A673 (cell line): ENCODE results near the gene SYTL1. TPM values are rescaled to one million over a fixed set of nuclear protein-coding genes. Genes with fewer than 3 reads are reported as not detected.

Experiments
- BruUV-seq: library from RNA; stranded (reverse); fragments of 400-500 nt; replicated peaks from 2 replicates; lab custom pipeline; 2021; lab: Mats Ljungman, UMichigan
- CTCF ChIA-PET: fragments of 300-600 bp; sonication (Branson Sonifier 250); formaldehyde crosslinking; loops from one replicate; lab custom pipeline; 2022; ENCODE audit warnings: antibody characterized with exemption; lab: Charles Lee
- POLR2A ChIA-PET: fragments of 300-600 bp; sonication (Branson Sonifier 250); formaldehyde crosslinking; loops from one replicate; lab custom pipeline; 2022; ENCODE audit warnings: antibody characterized with exemption; ENCODE audit not compliant: low non-redundant PET; lab: Charles Lee
- DNase-seq: peaks from one replicate; pipeline ENCODE4 v3.0.0-alpha.2; 2015; ENCODE audit warnings: low spot score
- H3K27ac ChIP-seq: fragments of 200-600 bp; sonication (generic); 2 replicates; pipeline ENCODE4 v1.5.1; 2016; ENCODE audit warnings: mixed run types, low read depth, mild to moderate bottlenecking, mixed read lengths, antibody characterized with exemption, low read length; ENCODE audit not compliant: poor library complexity, severe bottlenecking
- H3K27me3 ChIP-seq: fragments of 200-600 bp; sonication (generic); replicated peaks from 2 replicates; pipeline ENCODE4 v1.6.1; 2017; ENCODE audit warnings: mixed run types, low read depth, mild to moderate bottlenecking, mixed read lengths, antibody characterized with exemption, low read length; ENCODE audit not compliant: insufficient read depth, poor library complexity
- H3K36me3 ChIP-seq: fragments of 200-600 bp; sonication (generic); 2 replicates; pipeline ENCODE4 v1.6.1; 2016; ENCODE audit warnings: mixed run types, mild to moderate bottlenecking, mixed read lengths, antibody characterized with exemption, low read length; ENCODE audit not compliant: insufficient read depth, poor library complexity, severe bottlenecking
- H3K4me1 ChIP-seq: fragments of 200-600 bp; sonication (generic); 2 replicates; pipeline ENCODE4 v1.6.1; 2017; ENCODE audit warnings: mixed run types, mild to moderate bottlenecking, mixed read lengths, antibody characterized with exemption, low read length; ENCODE audit not compliant: insufficient read depth, poor library complexity, severe bottlenecking
- H3K4me3 ChIP-seq: fragments of 200-600 bp; sonication (generic); 2 replicates; pipeline ENCODE4 v1.5.1; 2016; ENCODE audit warnings: low read depth, mixed run types, mild to moderate bottlenecking, mixed read lengths, low read length; ENCODE audit not compliant: poor library complexity, severe bottlenecking
- H3K9me3 ChIP-seq: fragments of 200-600 bp; sonication (generic); 2 replicates; pipeline ENCODE4 v1.6.1; 2016; ENCODE audit warnings: mixed run types, low read depth, mild to moderate bottlenecking, mixed read lengths, antibody characterized with exemption, low read length; ENCODE audit not compliant: poor library complexity, severe bottlenecking
- CTCF ChIP-seq: fragments of 300-800, 200-600 bp; sonication (generic); conservative IDR thresholded peaks from 2 replicates; pipeline ENCODE4 v1.5.1; 2017; ENCODE audit warnings: low read depth, mild to moderate bottlenecking, antibody characterized with exemption, low read length, moderate library complexity, mixed read lengths
- EZH2 ChIP-seq: fragments of 200-600 bp; sonication (generic); IDR thresholded peaks from 2 replicates; pipeline ENCODE4 v1.6.1; 2017; ENCODE audit warnings: borderline replicate concordance, low read depth, mild to moderate bottlenecking, mixed read lengths, antibody characterized with exemption, low read length; ENCODE audit not compliant: poor library complexity, severe bottlenecking
- intact Hi-C: fragments of 100-400 bp; cut with micrococcal nuclease; formaldehyde crosslinking; loops from one replicate; pipeline ENCODE4 v1.10.0; 2022; ENCODE audit not compliant: unreplicated experiment
- total RNA-seq: library from RNA; stranded (reverse); gene quantifications from 2 replicates; pipeline ENCODE4 v1.2.3, GENCODE V29; 2021

The SYTL1 gene
- total RNA-seq, 1 experiment from 2014 or later = 2.1 TPM

- H3K9me3 ChIP-seq = no peaks in the 10 kb centered on the region
- BruUV-seq = no TSS peak
- no peak within 1 kb of the TSS for H3K27ac ChIP-seq
- intact Hi-C loops = no loop called here
- no peaks in the 10 kb centered on the region for H3K27me3 ChIP-seq
- H3K4me1 ChIP-seq = no peaks in the 10 kb centered on the region
- no peak for DNase-seq
- TF ChIP-seq EZH2 (no peak), CTCF (no peak)
- ChIA-PET CTCF (no interaction called here), POLR2A (interaction anchor here (0.6 kb wide), 1 partner anchor 67 kb away, joined by 16 read pairs; no protein-coding TSS in a partner anchor)
- no peaks in the 10 kb centered on the region for H3K36me3 ChIP-seq
- H3K4me3 ChIP-seq = no peak within 1 kb of the TSS
Measured at GRCh38 chr1:27374362-27375086, 32.7 kb downstream of the SYTL1 start, which contains the start of gene FCN3. FCN3 (minus strand) TSS chr1:27374824; CDS start chr1:27374818, 6 bp downstream.

DNA sequence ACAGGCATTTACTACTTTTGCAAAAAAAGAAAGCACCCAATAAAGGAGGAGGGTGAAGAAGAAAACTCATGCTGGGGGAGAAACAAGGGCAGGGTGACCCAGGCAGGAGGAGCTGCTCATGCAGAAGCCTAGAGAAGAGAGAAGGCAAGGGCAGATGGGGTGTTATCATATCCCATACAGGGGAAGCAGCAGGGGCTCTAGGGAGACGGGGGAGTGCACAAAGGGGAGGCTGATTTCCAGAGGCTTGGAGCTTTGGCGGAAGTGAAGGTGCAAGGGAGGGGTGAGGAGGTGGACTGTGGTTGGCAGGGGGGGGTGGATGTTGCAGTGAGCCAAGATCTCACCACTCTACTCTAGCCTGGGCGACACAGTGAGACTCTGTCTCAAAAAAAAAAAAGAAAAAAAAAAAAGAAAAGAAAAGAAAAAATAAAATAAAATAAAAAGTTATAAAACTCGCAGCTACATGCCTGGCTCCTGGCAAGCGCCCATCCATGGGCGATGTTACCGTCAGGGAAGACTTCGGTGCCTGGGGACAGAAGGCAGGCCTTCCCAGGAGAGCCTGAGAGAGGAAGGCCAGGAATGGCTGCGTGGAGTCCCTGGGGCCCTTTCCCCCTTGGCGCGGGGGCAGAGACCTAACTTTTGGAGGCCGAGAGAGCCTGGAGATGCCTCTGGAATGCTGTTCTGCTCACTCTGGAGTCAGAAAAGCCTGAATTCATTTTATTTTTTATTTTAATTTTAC, 36.1 kb downstream of the SYTL1 start:
- Histone ChIP-seq H3K4me1 (no peaks in the 10 kb centered on the region), H3K27me3 (no peaks in the 10 kb centered on the region), H3K9me3 (no peaks in the 10 kb centered on the region), H3K27ac (no peak overlapping the region), H3K36me3 (no peaks in the 10 kb centered on the region), H3K4me3 (no peak overlapping the region)
- CTCF ChIA-PET = interaction anchor here (0.7 kb wide), 1 partner anchor 50 kb away, joined by 3 read pairs; no protein-coding TSS in a partner anchor
- POLR2A ChIA-PET = no interaction called here
- TF ChIP-seq EZH2 (no peak), CTCF (no peak)
- BruUV-seq = no TSS peak
- no peak for DNase-seq
- intact Hi-C loops = no loop called here

DNA sequence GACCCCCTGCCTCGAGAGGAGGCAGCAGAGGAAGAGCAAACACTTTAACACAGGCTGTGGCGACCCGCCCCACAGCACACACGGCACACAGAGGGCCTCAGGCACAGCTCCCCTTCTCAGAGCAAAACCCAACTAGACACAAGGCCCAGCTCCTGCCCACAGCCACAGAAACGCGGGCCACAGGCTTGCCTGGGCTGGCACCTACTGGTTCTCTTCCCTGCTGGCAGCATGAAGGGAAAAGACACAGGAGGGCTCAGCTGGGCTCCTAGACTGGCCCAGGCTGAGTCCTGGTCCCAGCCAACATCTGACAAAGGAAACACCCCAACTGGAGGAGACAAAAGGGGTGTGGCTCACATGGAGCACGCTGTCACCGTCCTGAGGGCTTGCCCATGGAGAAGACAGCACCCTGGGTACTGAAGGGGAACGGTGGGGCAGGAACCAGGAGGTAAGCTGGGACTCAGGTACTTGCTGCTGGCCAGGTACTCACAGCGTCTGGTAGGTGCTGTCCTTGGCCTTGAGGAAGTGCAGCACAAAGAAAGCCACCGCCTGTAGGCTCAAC, 37.8 kb downstream of the SYTL1 start:
- intact Hi-C loops = no loop called here
- ChIA-PET CTCF (no interaction called here), POLR2A (no interaction called here)
- no TSS peak for BruUV-seq
- Histone ChIP-seq H3K27ac (no peak overlapping the region), H3K4me3 (no peak overlapping the region), H3K4me1 (no peaks in the 10 kb centered on the region), H3K36me3 (no peaks in the 10 kb centered on the region), H3K9me3 (no peaks in the 10 kb centered on the region), H3K27me3 (no peaks in the 10 kb centered on the region)
- DNase-seq = no peak
- TF ChIP-seq EZH2 (no peak), CTCF (no peak)
